GF-D8 (cell line): ENCODE measurements around the gene CYP27B1.
A peak's percentile ranks its signal among the peaks of the same experiment; 100 is the strongest.

ENCODE experiments used
- DNase-seq: peaks from one replicate; lab custom pipeline; 2025; lab: John Stamatoyannopoulos, UW

Gene CYP27B1

DNA sequence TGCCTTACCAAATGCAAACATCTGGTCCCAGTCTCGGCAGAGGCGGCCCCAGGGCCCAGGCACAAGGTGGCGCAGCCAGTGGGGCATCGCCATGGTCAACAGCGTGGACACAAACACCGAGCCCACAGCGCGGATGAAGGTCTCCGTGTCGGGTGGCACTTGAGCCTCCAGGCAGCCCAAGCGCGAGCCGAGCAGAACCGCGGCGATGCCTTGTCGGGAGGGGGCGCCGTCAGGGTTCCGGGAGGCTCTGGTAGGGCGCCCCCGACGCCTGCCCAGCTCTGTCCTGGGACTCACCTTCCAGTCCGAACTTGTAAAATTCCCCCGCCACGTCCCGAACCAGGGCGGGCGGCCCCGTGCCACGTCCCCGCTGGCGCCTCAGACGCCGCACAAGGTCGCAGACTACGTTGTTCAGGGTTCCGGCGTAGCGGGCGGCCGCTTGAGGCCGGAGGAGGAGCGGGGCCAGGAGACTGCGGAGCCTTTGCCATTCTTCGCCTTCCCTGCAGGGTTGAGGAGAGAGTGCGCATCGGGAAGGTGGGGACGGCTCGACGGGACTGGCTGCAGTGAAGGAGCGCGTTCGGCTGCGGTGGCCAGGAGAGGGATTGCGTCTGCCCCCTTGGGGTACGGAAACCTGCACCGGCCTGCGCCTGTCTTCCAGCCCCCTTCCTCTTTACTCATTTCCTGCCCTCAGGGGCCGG, 1.7 kb downstream of the CYP27B1 start:
- no peak for DNase-seq

DNA sequence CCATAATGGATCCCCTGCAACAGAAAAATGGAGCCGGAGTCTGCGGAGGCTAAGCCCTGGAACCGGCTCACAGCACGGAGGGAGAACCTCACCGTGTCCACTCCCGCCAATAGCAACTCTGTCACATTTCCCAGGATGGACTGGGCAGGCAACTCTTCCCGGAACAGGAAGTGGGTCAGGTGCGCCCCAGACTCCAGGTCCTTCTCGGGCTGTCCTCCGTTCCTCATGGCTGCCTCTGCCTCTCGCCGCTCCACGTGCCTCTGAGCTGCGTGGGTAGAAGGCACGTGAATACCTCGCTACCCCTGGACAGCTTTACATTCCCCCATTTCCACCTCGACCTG, 2.2 kb downstream of the CYP27B1 start:
- no peak for DNase-seq

DNA sequence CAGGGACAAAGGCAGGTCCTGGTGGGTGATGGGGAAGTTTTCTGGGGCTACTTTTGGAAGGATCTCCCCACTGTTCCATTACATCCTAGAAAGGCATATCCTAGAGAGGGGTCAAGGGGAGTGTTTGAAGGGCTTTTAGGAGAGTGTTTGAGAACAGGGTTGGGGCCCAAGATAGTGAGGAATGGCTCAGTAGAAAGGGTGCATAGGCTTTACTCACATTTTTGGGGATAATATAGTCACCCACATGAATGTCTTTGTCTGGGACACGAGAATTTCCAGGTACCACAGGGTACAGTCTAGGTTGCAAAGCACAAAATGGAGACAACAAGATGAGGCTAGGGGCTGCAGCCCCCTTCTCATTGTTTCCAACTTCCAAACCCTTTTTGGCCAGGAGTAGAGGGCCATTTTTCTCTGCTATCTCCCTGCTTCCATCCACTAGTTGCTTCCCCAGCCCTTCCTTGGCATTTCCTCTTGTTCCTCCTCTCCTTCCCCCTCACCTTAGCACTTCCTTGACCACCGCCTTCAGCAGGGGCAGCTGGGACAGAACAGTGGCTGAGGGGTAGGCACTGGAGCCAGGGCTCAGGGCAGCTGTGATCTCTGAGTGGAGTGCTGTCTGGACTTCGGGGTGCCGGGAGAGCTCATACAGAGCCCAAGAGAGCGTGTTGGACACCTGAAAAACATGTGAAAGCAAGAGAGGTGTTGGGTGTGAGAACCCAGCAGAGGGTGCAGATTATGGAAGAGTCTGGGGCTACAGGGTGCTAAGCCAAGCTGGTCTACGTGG, 2.8 kb downstream of the CYP27B1 start:
- no peak for DNase-seq

DNA sequence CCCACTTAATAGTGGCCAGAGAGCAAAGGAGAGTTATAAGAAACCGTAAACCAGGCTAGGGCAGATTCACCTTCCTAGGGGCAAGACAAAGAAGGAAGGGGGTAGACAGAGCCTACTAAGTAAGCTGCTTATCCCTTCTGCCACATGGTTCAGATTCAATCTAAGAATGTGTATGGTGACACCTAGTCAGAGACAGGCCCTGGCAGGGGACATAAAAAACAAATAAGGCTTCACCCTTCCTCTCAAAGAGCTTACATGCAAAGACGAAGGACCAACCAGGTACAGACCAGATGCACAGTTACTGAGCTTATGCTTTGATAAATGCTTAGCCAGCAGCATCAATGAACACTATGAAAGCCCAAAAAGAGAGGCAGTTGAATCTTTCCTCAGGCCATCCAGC, 4.4 kb downstream of the CYP27B1 start:
- no peak for DNase-seq

DNA sequence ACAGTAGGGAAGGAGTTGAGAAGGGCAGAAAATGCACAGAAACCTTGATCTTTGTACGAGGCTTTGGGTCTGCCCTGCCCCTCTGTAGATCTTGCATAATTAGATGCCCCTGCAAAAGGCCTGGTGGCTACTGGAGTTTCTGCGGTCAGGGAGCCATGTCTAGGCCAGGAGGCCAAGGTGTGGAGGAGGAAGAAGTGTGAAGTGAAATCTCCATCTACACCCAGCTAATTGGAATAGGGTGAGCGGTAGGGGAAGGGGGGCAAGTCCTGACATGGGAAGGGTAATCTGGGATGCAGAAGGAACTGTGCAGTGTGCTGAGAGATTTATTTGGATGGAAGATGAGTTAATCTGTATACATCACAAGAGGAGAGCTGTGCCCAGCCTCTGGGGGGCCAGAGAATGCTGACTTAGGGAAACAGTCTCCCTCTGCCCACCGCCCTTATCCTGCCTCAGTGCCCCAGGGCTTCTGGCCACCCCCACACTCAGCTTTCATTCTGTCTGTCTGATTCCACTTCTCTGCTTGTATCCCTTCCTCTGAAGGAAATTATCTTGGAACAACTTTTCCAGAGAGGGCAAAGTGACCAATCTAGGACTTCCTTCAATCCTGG, 5.4 kb downstream of the CYP27B1 start:
- DNase-seq, result no peak

DNA sequence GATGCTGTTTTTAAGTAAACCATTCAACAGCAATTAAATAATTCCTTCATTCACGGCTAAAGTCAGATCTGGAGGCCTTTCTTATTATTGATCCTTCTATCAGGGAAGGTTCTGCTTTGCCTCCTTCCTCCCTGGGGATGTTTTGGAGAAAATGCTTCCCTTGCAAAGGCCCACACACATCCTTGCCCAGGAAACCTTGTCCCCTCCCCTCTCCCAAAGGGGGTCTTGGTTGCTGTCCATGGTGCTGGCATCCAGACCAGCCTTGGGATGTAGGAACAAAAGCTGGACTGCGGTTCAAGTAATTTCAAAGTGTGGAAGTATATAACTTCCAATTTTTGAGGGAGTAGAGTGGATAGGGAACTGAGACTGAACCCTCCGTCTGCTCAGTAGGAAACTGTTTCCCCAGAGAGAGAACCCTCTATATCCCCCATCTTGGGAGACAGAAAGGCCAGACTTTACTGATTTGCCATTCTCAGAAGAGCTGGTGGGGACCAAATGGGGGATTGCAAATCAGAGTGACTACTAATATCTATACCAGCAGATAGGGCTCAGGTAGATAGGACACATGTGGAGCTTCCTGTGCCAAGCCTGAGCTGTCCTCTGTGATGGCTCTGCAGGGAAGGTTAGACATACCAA, 6.4 kb downstream of the CYP27B1 start:
- no peak for DNase-seq

DNA sequence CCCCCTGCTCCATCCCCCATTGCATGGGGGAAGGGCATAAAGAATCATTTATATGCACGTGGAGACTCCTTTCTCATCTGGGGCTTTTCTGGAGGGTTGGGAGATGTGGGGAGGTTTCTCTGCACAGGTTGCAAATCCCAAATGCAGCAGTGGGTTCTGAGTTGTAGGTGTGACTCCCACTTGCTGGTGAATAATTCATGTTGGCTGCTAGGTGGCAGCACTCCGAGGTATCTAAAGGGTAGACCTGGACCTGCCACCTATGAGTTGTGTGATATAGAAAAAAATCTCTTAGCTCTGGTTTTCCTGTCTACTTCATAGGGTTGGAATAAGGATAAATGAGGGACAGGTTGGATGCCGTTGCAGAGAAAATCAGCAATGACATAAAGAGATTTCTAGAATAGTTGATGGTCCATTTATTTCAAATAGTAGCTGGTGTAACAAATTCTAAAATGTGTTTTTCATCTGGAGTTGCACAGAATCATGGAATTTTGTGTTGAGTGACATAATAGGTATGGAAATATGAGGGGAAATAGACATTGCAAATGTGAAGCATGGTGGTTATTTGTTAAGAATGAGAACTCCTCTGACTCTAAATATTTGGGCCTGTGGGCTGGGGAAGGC, 7.4 kb downstream of the CYP27B1 start:
- no peak for DNase-seq

DNA sequence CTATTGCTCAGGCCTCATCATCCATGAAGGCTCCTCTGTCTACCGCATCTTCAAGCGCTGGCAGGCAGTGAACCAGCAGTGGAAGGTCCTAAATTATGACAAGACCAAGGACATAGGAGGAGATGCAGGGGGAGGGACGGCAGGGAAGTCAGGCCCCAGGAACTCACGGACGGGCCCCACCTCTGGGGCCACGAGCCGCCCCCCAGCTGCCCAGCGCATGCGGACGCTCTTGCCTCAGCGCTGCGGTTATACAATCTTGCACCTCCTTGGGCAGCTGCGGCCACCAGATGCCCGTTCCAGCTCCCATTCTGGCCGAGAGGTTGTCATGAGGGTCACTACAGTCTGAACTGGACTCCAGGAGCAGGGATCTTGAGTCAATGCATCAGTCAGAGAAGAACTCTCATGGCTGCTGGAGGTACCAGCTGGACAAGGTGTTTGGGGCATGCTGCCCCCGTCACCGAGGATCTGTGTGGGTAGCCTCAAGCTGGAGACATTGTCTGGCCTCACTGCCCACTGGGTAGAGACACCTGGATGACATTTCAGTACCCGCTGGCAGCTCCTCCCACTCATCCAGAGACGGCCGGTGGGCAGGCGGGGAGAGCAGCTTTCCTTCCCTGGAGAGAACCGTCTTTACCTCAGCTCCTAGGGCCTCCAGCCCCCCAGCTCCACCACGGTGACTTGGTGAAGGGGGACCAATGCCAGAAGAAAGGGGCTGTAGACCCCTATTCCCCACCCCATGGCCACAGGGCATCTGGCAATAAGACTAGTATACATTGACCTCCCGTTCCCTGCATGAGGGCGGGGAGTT, 8.1 kb downstream of the CYP27B1 start:
- no peak for DNase-seq

DNA sequence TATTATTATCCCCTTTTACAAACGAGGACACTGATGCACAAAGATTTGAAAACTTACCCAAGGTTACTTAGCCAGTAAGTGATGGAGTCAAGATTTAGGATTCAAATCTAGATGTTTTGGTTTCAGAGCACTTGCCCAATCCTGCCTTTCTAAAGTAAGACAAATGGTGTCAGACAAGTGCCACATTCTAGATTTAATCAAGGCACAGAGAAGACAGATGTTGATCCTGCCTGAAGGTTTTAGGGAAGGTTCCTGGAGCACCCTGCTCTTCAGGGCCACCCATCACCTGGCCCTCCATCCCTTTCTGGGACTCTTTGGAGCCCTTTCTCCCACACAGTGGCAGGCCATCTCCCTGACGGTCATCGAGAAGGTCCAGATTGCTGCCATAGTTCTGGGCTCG, 9.1 kb downstream of the CYP27B1 start:
- no peak for DNase-seq

DNA sequence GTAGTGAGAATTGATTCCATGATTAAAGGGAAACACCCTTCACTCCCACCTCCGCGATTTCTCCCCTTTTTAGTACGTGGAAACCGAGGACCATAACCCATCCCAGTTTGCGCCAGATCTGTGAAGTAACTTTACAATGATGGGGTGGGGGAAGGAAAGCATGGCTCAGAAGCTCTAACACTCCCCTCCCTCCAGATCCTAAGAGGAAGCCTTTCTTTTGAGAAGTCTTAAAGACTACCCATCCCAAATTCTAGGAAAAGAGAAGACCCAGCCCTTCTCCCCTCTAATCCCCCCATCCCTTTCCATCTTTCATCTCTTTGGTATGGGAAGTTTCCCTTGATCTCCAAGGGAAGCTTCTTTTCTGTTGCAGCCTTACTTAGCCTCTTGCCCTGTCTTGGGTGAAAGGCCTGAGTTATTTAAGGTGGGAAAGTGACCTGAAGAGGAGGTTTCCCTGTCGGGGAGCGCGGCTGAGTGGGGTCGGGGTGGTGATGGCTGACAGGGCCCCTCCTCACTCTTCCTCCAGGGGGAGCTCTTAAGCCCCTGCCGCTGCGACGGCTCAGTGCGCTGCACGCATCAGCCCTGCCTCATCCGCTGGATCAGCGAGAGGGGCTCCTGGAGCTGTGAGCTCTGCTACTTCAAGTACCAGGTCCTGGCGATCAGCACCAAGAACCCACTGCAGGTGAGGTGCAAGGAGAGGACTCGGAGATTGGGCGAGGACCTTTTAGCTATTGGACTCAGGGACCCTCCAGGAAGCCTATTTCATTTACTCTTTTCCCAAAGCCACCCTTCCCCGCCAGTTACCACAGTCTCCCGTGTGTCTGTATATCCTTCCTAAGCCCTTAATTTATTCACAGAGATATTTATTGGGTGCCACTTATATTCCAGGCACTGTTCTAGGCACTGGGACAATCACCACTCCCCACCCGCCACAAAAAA, 10.2 kb downstream of the CYP27B1 start:
- DNase-seq, result no peak

DNA sequence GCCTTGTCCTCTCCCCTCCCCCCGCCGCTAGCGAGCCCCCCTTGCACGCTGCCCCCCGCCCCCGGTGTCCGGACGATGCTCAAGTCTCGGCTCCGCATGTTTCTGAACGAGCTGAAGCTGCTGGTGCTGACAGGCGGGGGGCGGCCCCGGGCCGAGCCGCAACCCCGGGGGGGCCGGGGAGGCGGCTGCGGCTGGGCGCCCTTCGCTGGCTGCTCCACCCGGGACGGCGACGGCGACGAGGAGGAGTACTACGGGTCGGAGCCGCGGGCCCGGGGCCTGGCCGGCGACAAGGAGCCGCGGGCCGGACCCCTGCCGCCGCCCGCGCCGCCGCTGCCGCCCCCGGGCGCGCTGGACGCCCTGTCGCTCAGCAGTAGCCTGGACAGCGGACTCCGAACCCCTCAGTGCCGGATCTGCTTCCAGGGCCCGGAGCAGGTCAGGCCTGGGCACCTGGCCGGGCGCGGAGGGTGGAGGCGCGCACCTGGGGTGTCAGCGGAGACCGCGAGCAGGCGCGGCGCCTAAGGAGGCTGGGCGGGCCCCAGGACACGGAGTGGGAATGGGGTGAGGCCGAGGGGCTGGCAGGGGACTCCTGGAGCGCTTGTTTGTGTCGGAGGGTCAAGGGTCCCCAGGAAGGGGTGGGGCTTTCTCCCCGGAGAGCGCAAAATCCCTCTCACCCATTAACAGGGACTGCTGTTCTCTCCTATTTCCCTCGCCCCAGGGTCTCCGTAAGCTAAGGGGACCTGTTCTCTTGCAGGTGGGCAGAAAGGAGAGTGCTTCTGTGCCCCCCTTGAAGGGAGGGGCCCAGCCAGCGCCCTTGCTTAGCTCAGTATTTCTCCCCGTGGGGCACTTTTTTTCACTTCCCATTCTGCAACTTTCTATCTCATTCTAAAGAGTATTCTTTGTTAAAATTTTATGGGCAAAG, 11.2 kb downstream of the CYP27B1 start:
- DNase-seq, result no peak

DNA sequence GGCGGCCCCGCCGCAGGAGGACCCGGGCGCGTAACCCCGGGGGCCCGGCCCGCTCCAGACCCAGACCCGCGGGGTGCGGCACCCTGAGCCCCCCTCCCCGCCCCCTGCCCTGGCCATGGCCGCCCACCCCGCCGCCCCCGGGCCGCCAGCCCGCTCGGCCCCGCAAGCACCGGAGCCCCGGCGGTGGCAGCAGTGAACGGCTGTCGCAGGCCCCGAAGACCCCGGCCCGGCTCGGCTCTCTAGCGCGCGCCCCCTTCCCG, 11.8 kb downstream of the CYP27B1 start:
- DNase-seq, result no peak

DNA sequence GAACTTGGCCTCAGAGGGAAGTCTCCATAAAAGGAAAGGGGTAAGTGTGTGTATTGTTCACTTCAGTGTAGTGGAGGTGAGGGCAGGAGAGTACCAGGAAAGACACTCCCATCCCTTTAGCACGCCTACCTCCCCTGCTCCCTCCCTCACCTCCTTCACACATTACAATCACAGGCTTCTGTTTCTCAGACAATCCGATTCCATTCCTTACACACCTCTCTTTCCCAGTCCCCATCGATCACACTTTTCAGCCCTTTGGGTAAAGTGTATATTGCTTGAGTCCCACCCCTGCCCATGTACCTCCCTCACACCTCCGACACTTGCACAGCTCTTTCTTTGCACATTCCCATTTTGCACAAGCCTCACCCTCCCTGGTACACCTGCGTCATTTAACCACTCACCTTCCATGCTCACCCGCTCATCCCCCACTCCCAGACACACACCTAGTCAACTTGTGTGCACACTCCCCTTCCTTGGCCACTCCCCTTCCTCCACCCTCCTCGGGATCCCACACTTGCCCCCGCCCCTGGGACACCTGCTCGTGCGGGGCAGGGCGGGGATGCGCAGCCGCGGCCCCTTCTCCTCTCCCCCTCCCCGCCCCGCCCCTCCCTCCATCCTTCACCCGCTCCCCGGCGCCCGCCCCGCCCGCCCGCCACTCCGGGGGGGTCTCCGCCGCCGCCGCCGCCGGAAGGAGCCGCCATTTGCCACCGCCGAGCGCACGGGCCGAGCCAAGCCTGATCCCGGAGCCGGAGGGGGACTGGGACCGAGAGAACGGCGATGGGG, 12.3 kb downstream of the CYP27B1 start, which contains the start of gene MARCHF9:
MARCHF9 (plus strand) TSS at position 693 of the 783 bp plus-strand sequence. CDS start 426 bp downstream, outside the sequence.
- no peak for DNase-seq

DNA sequence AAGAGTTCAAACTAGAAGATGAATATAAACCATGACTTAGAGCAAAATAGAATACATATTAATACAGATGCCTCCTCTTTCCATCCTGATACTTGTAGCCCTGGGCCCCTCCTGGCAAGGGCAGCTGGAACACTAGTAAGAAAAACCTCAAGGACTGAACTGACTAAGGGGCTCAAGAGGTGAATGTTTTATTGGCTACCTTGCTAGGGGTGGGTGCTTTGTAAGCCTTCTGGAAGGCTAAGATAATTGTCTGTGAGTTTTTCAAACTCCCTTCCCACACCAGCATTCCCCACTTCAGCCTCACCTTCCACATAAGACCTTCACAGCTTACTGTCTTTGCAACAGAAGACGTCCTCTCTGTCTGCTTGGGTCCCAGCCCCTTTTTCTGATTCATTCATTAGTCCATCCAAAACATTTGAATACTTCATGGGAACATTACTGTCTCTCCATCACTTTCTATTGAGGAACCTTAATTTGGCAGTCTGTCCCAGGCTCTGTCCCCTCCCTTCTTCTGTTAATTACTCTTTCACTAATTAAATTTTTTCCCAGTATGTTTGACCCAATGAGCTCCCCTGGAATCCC, 13.0 kb downstream of the CYP27B1 start:
- DNase-seq, result no peak

DNA sequence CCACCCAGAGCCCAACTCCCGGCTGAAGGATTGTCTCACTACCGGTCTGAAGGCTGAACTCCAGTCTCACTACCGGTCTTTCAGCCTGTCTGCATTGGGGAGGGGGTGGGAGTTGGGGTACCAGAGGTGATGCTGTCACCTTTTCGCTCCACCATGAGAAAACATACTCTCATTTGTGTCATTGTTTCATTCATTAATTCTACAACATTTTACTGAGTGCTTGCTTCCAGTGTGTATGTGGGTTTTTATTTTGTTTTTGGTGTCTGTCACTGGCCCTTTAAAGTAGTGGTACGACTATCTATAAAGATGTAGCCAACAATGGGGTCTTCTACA, 14.2 kb downstream of the CYP27B1 start:
- no peak for DNase-seq

DNA sequence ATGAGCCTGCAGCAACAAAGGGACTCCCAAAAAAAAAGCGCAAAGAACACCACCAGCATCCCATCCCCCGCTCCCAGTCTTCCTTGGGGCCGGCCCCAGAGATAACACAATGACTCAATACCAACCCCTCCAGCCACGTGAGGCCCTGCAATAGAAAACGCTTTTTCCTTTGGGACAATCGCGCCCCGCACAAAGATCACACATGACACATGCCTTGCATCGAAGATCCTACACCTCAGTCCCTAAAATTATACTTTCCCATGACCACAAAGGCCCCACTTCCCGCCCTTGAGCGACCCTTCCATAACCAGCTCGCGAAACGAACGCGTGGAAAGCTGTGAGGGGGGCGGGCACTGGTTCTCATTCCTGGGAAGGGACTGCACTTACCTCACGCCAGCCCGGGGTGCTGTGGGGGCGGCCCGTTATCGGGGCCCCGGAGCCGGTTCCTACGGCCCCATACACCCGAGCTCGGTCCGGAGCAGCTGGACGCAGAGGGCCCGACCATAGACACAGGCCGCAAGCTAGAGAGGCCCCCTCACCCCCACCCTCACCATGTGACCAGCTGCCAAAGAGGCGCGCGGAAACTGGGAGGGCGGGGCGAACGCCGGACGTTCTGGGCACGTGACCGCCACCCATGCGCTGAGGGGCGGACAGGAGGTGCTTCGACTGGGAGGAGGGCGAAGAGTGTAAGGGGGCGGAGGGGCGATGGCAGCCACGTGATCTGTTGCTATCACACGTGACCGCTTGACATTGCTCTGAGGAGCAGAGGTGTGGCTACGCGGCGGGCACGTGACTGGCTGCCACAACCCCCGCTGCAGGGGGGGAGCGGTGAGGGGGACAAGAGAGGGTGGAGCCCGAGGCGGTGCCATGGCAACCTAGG, 14.8 kb downstream of the CYP27B1 start, which contains the start of gene CDK4:
CDK4 (minus strand) TSS at position 523 of the 880 bp plus-strand sequence. CDS start 593 bp downstream, outside the sequence.
- DNase-seq, result peak; percentile 99

DNA sequence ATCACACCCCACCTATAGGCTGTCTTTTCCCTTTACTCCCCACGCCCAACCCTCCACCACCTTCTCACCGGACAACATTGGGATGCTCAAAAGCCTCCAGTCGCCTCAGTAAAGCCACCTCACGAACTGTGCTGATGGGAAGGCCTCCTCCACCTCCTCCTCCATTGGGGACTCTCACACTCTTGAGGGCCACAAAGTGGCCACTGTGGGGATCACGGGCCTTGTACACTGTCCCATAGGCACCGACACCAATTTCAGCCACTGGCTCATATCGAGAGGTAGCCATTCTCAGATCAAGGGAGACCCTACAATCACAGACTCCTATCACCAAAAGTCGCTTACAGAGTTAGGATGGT, 15.5 kb downstream of the CYP27B1 start:
- DNase-seq, result no peak
